DOHH2 (cell line): ENCODE data around the gene TOPAZ1.

Experiments used
- CTCF ChIP-seq: fragments of 200-600 bp; sonication (generic); IDR thresholded peaks from one replicate; pipeline ENCODE4 v1.5.1; 2014; ENCODE audit warnings: antibody characterized with exemption, mild to moderate bottlenecking, low read depth, low read length; ENCODE audit not compliant: poor library complexity, severe bottlenecking
- EZH2phosphoT487 ChIP-seq: fragments of 200-600 bp; sonication (generic); IDR thresholded peaks from 2 replicates; pipeline ENCODE4 v1.6.1; 2017; ENCODE audit warnings: borderline replicate concordance, mild to moderate bottlenecking, antibody characterized with exemption, low read length, moderate library complexity, mixed read lengths

GRCh38 chr3:44226573-44226972 is 15.1 kb upstream of the TOPAZ1 start:
- no peak for TF ChIP-seq CTCF
- no peak for TF ChIP-seq EZH2phosphoT487
